Renal cortical epithelial cell (primary cell): Measurements from ENCODE around the gene DRAP1. TPM values are rescaled to one million over a fixed set of nuclear protein-coding genes. Genes with fewer than 3 reads are reported as not detected.
"Not testable (repeated sequence)": the region's sequence is repeated elsewhere in the genome, so short reads cannot be mapped to it uniquely, and the experiment has no call there.

Experiments
- DNase-seq: peaks from one replicate; pipeline ENCODE4 v3.0.0-alpha.2; 2011; ENCODE audit warnings: low read depth
- total RNA-seq: library from RNA; depleted of rRNA; stranded (reverse); fragments of >200 nt; gene quantifications from 2 replicates; pipeline ENCODE4 v1.2.3, GENCODE V29; 2014

DRAP1 gene
- total RNA-seq, 1 donor from 2014 or later, result 54.2 TPM

DNA sequence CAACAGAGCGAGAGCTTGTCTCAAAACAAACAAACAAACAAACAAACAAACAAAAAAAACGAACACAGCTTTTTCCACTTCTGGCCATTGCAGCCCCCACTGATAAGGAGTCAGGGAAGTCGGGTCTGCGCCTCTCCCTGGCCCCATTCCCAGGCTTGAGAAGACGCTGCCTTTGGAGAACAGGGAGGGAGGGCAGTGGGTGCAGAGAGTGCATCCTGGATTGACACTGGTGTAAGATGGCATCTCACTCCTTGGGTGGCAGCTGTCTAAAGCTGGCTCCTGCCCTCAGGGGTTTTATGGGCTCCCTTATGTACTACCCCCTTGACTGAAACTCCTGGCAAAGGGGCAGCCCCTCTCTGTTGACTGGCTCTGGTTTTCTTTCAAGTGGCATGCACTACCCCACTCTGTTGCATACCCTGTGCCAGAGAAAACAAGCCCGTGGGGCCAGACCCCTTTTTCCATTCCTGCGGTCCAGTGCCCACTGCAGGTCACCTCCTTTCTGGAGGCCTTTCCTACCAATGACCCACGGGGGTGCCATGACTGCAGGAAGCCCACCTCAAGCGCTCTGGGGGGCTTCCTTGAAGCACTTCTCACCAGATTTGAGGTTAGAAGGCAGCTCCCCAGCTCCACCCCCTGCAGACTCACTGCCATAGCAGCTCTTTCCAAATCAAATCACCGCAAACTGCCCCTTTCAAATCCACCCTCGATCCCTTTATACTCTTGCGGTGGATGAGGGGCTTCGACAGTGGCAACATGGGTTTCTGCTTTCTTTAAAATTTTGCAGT is 12.7 kb downstream of the DRAP1 start:
- no peak for DNase-seq

DNA sequence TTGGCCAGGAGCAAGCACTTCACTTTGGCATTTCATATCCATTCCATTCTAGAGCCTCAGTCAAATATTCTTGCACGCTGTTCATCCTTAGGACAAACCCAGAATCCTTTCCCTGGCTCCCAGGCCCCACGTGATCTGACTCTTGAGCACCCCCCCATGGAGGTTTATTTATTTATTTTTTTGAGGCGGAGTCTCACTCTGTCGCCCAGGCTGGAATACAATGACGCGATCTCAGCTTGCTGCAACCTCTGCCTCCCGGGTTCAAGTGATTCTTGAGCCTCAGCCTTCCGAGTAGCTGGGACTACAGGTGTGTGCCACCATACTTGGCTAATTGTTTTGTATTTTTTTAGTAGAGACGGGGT is 13.3 kb downstream of the DRAP1 start:
- no peak for DNase-seq

DNA sequence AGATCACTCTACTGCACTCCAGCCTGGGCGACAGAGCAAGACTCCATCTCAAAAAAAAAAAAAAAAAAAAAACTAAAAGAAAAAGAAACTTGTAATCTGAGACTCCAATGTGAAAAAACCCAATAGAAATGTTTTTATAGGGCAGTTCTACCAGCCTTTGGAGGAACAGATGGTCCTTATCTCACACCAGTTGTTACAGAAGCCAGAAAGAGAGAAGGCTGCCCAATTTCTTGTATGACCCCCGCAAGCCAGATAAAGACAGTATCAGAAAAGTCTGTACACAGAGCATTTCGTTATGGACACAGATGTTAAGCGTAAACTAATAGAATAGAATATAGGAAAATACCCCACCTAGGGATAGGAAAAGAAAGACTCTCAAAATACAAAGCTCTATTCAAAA is 14.8 kb downstream of the DRAP1 start:
- DNase-seq, result no peak

DNA sequence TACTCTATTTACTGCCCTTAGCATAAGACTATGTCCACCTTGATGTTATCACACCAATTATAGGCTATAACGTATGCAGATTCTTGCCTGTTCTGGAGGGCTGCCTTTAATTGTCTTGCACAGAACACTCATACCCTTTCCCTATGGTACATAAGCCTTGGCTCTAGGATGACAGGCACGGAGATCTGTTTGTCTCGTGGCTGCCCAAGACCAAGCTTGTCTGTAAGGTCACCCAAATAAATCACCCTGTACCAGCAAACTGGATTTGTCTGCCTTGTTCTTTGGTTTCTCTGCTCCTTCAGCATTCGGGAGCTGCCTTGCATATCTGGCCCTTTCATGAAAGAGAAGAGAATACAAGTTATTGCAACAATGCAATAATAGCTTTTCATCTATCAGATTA is 18.5 kb downstream of the DRAP1 start:
- no peak for DNase-seq

- DNase-seq, result no peak
Observed at GRCh38 chr11:65941720-65942310, 22.6 kb downstream of the DRAP1 start.

DNA sequence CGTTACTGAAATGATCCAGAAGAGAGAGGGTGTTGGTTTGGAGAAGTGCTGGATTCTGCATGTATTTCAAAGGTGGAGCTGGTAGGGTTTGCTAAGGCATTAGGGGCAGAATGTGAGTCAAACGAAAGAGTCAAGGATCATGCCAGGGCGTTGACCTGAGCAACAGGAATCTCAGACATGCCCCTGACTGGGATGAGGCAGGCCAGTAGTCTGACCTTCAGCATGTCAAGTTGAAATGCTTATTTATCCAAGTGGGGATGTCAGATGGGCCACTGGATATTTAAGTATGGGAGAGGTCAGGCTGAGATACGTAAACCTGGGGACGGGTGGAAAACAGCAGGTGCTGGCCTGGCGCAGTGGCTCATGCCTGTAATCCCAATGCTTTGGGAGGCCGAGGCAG is 23.3 kb downstream of the DRAP1 start:
- no peak for DNase-seq

GRCh38 chr11:65944191-65944590 is 25.0 kb downstream of the DRAP1 start:
- DNase-seq, result no peak

GRCh38 chr11:65944767-65945166 is 25.5 kb downstream of the DRAP1 start:
- DNase-seq, result no peak

GRCh38 chr11:65945430-65945911 is 26.2 kb downstream of the DRAP1 start, which contains the start of gene TSGA10IP:
TSS of gene TSGA10IP (plus strand) at chr11:65945480. CDS start at chr11:65945676, 196 bp downstream.
- DNase-seq, result no peak

DNA sequence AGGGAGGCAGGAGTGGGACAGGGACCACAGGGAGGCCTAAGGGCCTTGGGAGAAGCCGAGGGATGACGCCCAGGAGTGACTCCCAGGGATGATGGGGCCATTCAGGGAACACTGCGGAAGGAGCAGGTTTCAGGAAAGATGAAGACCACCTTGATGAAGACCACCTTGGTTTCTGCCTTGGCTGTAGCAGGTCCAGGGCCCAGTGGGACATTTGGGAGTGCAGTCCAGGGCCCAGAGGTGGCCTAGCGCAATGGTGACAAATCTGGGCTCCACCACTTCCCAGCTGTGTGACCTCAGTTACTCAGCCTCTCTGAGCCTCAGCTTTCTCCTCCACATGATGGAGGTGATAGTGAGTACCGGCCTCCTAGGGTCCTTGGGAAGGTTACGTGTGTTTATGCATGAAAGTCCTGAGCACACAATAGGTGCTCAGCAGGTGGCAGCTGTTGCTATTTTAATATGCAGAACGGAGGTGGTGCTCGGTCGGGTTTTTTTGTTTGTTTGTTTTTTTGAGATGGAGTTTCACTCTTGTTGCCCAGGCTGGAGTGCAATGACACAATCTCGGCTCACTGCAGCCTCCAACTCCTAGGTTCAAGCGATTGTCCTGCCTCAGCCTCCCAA is 26.8 kb downstream of the DRAP1 start:
- DNase-seq, result no peak

GRCh38 chr11:65946655-65947054 is 27.4 kb downstream of the DRAP1 start:
- no peak for DNase-seq

GRCh38 chr11:65947133-65947532 is 27.9 kb downstream of the DRAP1 start:
- DNase-seq, result no peak

DNA sequence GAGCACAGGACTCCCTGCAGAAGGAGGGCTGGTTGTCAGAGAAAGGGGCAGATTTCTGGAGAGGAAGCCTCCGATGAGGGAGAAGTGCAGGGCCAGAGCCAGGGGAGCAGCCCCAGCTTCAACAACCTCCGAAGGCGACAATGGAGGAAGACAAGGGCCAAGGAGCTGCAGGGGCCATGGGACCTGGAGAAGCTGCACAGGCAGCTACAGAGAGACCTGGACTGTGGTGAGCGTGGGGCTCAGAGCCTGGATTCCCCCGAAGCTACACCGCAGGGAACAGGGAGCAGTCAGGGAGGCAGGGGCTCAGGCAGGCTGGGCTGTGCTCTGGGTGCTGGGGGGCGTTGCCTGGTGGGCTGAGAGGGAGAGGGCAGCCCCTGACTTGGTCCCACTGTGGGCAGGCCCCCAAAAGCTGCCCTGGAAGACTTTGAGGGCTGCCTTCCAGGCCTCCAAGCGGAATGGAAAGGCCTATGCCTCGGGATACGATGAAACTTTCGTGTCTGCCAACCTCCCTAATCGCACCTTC is 28.4 kb downstream of the DRAP1 start:
- DNase-seq, result no peak

DNA sequence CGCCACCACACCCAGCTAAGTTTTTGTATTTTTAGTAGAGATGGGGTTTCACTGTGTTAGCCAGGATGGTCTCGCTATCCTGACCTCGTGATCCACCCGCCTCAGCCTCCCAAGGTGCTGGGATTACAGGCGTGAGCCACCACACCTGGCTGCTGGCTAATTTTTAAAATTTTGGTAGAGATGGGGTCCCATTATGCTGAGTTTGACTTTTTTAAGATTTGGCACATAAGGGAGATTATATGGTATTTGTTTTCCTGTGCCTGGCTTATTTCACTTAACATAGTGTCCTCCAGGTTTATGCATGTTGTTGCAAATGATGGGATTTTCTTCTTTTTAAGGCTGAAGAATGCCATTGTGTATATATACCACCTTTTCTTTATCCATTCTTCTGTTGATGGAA is 31.5 kb downstream of the DRAP1 start:
- DNase-seq, result not testable (repeated sequence)

DNA sequence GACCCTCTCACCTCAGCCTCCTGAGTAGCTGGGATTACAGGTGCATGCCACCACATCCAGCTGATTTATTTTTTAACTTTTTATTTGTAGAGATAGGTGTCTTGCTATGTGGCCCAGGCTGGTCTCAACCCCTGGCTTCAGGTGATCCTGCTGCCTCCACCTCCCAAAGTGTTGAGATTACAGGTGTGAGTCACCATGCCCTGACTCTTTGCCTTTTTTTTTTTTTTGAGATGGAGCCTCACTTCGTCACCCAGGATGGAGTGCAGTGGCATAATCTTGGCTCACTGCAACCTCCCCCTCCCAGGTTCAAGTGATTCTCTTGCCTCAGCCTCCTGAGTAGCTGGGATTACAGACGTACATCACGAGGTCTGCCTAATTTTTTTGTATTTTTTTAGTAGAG is 32.4 kb downstream of the DRAP1 start:
- DNase-seq, result not testable (repeated sequence)

DNA sequence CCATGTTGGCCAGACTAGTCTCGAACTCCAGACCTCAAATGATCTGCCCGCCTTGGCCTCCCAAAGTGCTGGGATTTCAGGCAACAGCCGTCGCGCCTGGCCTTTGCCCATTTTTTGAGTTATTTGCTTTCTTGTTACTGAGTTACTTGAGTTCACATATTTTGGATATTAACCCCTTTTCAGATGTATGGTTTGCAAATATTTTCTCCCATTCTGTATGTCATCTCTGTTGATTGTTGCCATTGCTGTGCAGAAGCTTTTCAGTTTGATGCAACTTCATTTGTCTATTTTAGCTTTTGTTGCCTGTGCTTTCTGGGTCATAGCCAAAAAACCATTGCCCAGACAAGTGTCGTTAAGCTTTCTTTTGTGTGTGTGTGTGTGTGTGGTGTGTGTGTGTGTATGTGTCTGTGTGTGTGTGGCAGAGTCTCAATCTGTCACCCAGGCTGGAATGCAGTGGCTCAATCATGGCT is 32.9 kb downstream of the DRAP1 start:
- no peak for DNase-seq

GRCh38 chr11:65953471-65953870 is 34.2 kb downstream of the DRAP1 start:
- DNase-seq, result no peak

DNA sequence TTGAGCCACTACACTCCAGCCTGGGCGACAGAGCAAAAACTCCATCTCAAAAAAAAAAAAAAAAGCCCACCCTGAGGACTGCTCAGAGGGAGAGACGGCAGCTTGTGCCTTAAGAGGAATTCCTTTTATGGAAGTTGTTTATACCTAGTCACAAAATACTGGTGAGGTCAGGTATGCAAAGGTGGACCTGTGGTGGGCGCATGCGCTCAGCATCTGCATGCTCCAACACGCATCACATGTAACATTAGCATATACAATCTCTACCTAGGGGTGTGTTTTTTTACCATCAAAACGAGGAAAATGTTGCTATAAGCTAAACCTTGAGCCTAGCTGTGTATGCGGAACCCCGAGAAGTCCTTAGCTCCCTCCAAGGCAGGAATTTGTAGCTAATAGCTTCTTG is 35.5 kb downstream of the DRAP1 start:
- DNase-seq, result no peak

GRCh38 chr11:65958291-65958690 is 39.1 kb downstream of the DRAP1 start:
- no peak for DNase-seq

DNA sequence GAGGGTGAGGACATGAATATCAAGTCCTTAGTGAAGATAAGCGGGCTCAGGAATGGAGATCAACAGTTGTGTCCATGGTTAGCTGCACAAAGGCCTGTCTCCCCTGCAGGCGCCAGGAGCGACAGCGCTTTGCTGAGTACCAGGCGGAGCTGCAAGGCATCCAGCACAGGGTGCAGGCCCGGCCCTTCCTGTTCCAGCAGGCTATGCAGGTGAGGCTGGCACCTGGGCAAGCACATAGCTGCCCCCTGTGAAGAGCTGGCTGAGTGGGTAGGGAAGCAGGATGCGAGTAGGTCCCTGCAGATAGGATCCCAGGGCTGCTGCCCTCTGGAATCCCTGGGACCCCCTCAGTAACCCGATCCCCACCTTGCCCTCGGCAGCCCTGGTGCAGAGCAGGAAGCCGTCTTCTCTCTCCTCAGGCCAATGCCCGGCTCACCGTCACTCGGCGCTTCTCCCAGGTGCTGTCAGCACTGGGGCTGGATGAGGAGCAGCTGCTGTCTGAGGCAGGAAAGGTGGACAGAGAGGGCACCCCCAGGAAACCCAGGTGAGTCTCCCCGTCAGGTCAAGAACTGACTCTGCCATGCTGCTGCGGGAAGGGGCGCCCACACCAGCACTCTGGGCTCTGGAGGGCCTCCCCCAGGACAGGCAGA is 39.7 kb downstream of the DRAP1 start:
- no peak for DNase-seq

- DNase-seq, result no peak
Observed at GRCh38 chr11:65960824-65961266, 41.6 kb downstream of the DRAP1 start.
